AG04449 (cell line): ENCODE measurements around the gene TNFRSF8.

Source experiments
- CTCF ChIA-PET: fragments of 350-600 bp; formaldehyde crosslinking; extraction: SDS; loops from one replicate; lab custom pipeline; 2021; ENCODE audit warnings: antibody characterized with exemption; lab: Yijun Ruan, JAX
- POLR2A ChIA-PET: fragments of 400-600, 350-600 bp; formaldehyde crosslinking; extraction: SDS; loops from one replicate; lab custom pipeline; 2020; ENCODE audit warnings: antibody characterized with exemption, inconsistent platforms; lab: Yijun Ruan, JAX
- DNase-seq: peaks from one replicate; pipeline ENCODE4 v3.0.0-alpha.2; 2010; ENCODE audit warnings: low read depth, low spot score
- H3K4me3 ChIP-seq: 2 replicates; pipeline ENCODE4 v1.5.1; 2011; ENCODE audit warnings: low read depth, mild to moderate bottlenecking, control low read depth, low read length
- CTCF ChIP-seq: IDR thresholded peaks from one replicate; pipeline ENCODE4 v1.5.1; 2011; ENCODE audit warnings: mild to moderate bottlenecking, moderate library complexity, low read length, control low read depth, inconsistent platforms; ENCODE audit not compliant: insufficient read depth; ENCODE audit errors: missing control alignments

The TNFRSF8 gene

GRCh38 chr1:12144969-12145368, 81.9 kb downstream of the TNFRSF8 start:
- no peak overlapping the region for H3K4me3 ChIP-seq
- CTCF ChIA-PET = interaction anchor here (1.0 to 1.6 kb wide), 3 partner anchors 18 to 27 kb away, joined by 3 to 7 read pairs (median 4); no protein-coding TSS in a partner anchor
- DNase-seq = no peak
- TF ChIP-seq CTCF = no peak
- POLR2A ChIA-PET = no interaction called here

GRCh38 chr1:12145616-12146342, 82.7 kb downstream of the TNFRSF8 start:
- POLR2A ChIA-PET = no interaction called here
- no peak for TF ChIP-seq CTCF
- H3K4me3 ChIP-seq = no peak overlapping the region
- no peak for DNase-seq
- CTCF ChIA-PET = interaction anchor here (1.0 to 1.1 kb wide), 2 partner anchors 17 to 28 kb away, joined by 3 to 4 read pairs; no protein-coding TSS in a partner anchor

GRCh38 chr1:12146343-12147112, 83.4 kb downstream of the TNFRSF8 start:
- no peak for DNase-seq
- no peak overlapping the region for H3K4me3 ChIP-seq
- ChIA-PET CTCF (interaction anchor here (0.9 to 1.9 kb wide), 2 partner anchors 21 to 64 kb away, joined by 3 to 7 read pairs; no protein-coding TSS in a partner anchor), POLR2A (no interaction called here)
- no peak for TF ChIP-seq CTCF

- DNase-seq = no peak
Measured at GRCh38 chr1:12147201-12147701, 84.1 kb downstream of the TNFRSF8 start.

GRCh38 chr1:12148160-12148957, 85.3 kb downstream of the TNFRSF8 start:
- POLR2A ChIA-PET = no interaction called here
- CTCF ChIA-PET = interaction anchor here (0.6 to 1.9 kb wide), 3 partner anchors 10 to 67 kb away, joined by 3 to 7 read pairs (median 5); no protein-coding TSS in a partner anchor
- H3K4me3 ChIP-seq = no peak overlapping the region
- no peak for TF ChIP-seq CTCF
- DNase-seq = no peak

More at GRCh38 chr1:12147201-12147701, 84.1 kb downstream of the TNFRSF8 start:
- TF ChIP-seq CTCF = no peak
- CTCF ChIA-PET = interaction anchor here (0.6 to 1.9 kb wide), 4 partner anchors 8 to 68 kb away, joined by 3 to 7 read pairs (median 4); no protein-coding TSS in a partner anchor
- no peak overlapping the region for H3K4me3 ChIP-seq
- POLR2A ChIA-PET = no interaction called here
